Caco-2 (cell line): ENCODE measurements around the gene UBE2I. TPM values are rescaled to one million over a fixed set of nuclear protein-coding genes. Genes with fewer than 3 reads are reported as not detected.
"Not testable (repeated sequence)": the region's sequence is repeated elsewhere in the genome, so short reads cannot be mapped to it uniquely, and the experiment has no call there.

ENCODE experiments used
- BruUV-seq: library from RNA; stranded (reverse); fragments of 400-500 nt; replicated peaks from 2 replicates; lab custom pipeline; 2021; lab: Mats Ljungman, UMichigan
- CTCF ChIA-PET: fragments of 300-600 bp; sonication (Branson Sonifier 250); formaldehyde crosslinking; loops from one replicate; lab custom pipeline; 2022; ENCODE audit warnings: antibody characterized with exemption; lab: Charles Lee
- POLR2A ChIA-PET: fragments of 300-600 bp; sonication (Branson Sonifier 250); formaldehyde crosslinking; loops from one replicate; lab custom pipeline; 2022; ENCODE audit warnings: antibody characterized with exemption; lab: Charles Lee
- DNase-seq, 2 experiments: peaks; one replicate each; pipeline versions ENCODE4 v3.0.0 to v3.0.0-alpha.2; 2020 to 2022
- H3K27me3 ChIP-seq: replicated peaks from 2 replicates; pipeline ENCODE4 v1.6.0; 2011; ENCODE audit warnings: low read length; ENCODE audit not compliant: control insufficient read depth, insufficient read depth
- H3K36me3 ChIP-seq: 2 replicates; pipeline ENCODE4 v1.5.1; 2011; ENCODE audit warnings: low read length; ENCODE audit not compliant: control insufficient read depth, insufficient read depth
- H3K4me1 ChIP-seq: fragments of 250-450 bp; sonication (Bioruptor Pico); 2 replicates; pipeline ENCODE4 v1.5.1; 2020; ENCODE audit warnings: mild to moderate bottlenecking
- H3K4me3 ChIP-seq: 2 replicates; pipeline ENCODE4 v1.5.1; 2011; ENCODE audit warnings: low read depth, mild to moderate bottlenecking, control low read depth, low read length
- H3K9me3 ChIP-seq: fragments of 250-450 bp; sonication (Bioruptor Pico); 2 replicates; pipeline ENCODE4 v1.5.1; 2020; ENCODE audit warnings: mild to moderate bottlenecking, moderate library complexity
- H3K27ac Mint-ChIP-seq: one replicate; pipeline ENCODE4 v1.8.0; 2022; ENCODE audit warnings: mixed read lengths; ENCODE audit not compliant: unreplicated experiment
- H3K27me3 Mint-ChIP-seq: one replicate; pipeline ENCODE4 v1.8.0; 2022; ENCODE audit warnings: mixed read lengths; ENCODE audit not compliant: insufficient read depth, unreplicated experiment
- H3K36me3 Mint-ChIP-seq: one replicate; pipeline ENCODE4 v1.8.0; 2022; ENCODE audit warnings: mild to moderate bottlenecking, mixed read lengths; ENCODE audit not compliant: insufficient read depth, unreplicated experiment
- H3K4me1 Mint-ChIP-seq: one replicate; pipeline ENCODE4 v1.8.0; 2022; ENCODE audit warnings: low read depth, mixed read lengths; ENCODE audit not compliant: unreplicated experiment
- H3K4me3 Mint-ChIP-seq: one replicate; pipeline ENCODE4 v1.8.0; 2022; ENCODE audit warnings: mild to moderate bottlenecking, moderate library complexity, mixed read lengths; ENCODE audit not compliant: unreplicated experiment
- H3K9me3 Mint-ChIP-seq: one replicate; pipeline ENCODE4 v1.8.0; 2022; ENCODE audit warnings: mixed read lengths; ENCODE audit not compliant: unreplicated experiment
- CTCF ChIP-seq, 2 experiments: fragments of 200-600 bp in 1 of 2; IDR thresholded peaks; 1 replicate in 1 of 2; 2 replicates in 1 of 2; pipeline versions ENCODE4 v1.5.1 to v1.8.0; 2011 to 2022; ENCODE audit warnings: antibody characterized with exemption in 1 of 2, control low read depth in 1 of 2, inconsistent platforms in 1 of 2, low read depth in 1 of 2, low read length in 1 of 2, mild to moderate bottlenecking in 1 of 2, moderate library complexity in 1 of 2; ENCODE audit not compliant: insufficient read depth in 1 of 2, severe bottlenecking in 1 of 2, unreplicated experiment in 1 of 2
- intact Hi-C: fragments of 100-400 bp; cut with micrococcal nuclease; formaldehyde crosslinking; loops from one replicate; pipeline ENCODE4 v1.10.0; 2022; ENCODE audit not compliant: unreplicated experiment
- total RNA-seq: library from RNA; stranded (reverse); gene quantifications from 2 replicates; pipeline ENCODE4 v1.2.3, GENCODE V29; 2022

UBE2I gene
- total RNA-seq, 1 experiment from 2014 or later, result 178 TPM

GRCh38 chr16:1265826-1266225, 43.6 kb upstream of the UBE2I start:
- Histone ChIP-seq H3K4me3 (no peak overlapping the region), H3K36me3 (no peaks in the 10 kb centered on the region), H3K4me1 (no peaks in the 10 kb centered on the region), H3K9me3 (no peaks in the 10 kb centered on the region), H3K27me3 (no peaks in the 10 kb centered on the region)
- no peak for TF ChIP-seq CTCF (IDR thresholded peaks at IDR 0.05; ENCODE audit: insufficient read depth in 1 of 2, low read depth in 1 of 2, low read length in 1 of 2, severe bottlenecking in 1 of 2, unreplicated experiment in 1 of 2)
- Mint-ChIP-seq H3K36me3 (peaks cover 5% of the 10 kb centered on the region), H3K4me1 (no peaks in the 10 kb centered on the region), H3K4me3 (no peak overlapping the region), H3K9me3 (peaks cover 11% of the 10 kb centered on the region), H3K27ac (no peak overlapping the region), H3K27me3 (peaks cover 6% of the 10 kb centered on the region)
- intact Hi-C loops, result no loop called here
- DNase-seq, result no peak
- no TSS peak for BruUV-seq
- ChIA-PET POLR2A (no interaction called here), CTCF (no interaction called here)

GRCh38 chr16:1269418-1269817, 40.0 kb upstream of the UBE2I start:
- CTCF ChIA-PET, result interaction anchor here (0.5 kb wide), 1 partner anchor 18 kb away, joined by 3 read pairs; no protein-coding TSS in a partner anchor
- DNase-seq, H3K4me3 Mint-ChIP-seq, H3K27ac Mint-ChIP-seq, POLR2A ChIA-PET, BruUV-seq, H3K27me3 Mint-ChIP-seq, H3K4me1 Mint-ChIP-seq, H3K9me3 ChIP-seq, H3K36me3 Mint-ChIP-seq, H3K9me3 Mint-ChIP-seq, H3K27me3 ChIP-seq, H3K4me3 ChIP-seq, intact Hi-C loops, H3K36me3 ChIP-seq, H3K4me1 ChIP-seq: not testable (repeated sequence)

GRCh38 chr16:1271380-1271723, 38.1 kb upstream of the UBE2I start:
- Histone ChIP-seq H3K4me3 (no peak overlapping the region), H3K27me3 (no peaks in the 10 kb centered on the region; the same call in 1 of the 2 replicates), H3K9me3 (no peaks in the 10 kb centered on the region), H3K4me1 (no peaks in the 10 kb centered on the region), H3K36me3 (no peaks in the 10 kb centered on the region)
- peaks cover 7% of the 10 kb centered on the region for H3K9me3 Mint-ChIP-seq
- ChIA-PET CTCF (no interaction called here), POLR2A (no interaction called here)
- DNase-seq, result no peak
- intact Hi-C loops, result no loop called here
- peaks cover 5% of the 10 kb centered on the region for H3K27me3 Mint-ChIP-seq
- peaks cover 3% of the 10 kb centered on the region for H3K36me3 Mint-ChIP-seq
- H3K4me1 Mint-ChIP-seq, result no peaks in the 10 kb centered on the region
- TF ChIP-seq CTCF (IDR thresholded peaks at IDR 0.05; ENCODE audit: insufficient read depth in 1 of 2, low read depth in 1 of 2, low read length in 1 of 2, severe bottlenecking in 1 of 2, unreplicated experiment in 1 of 2), result no peak
- no peak overlapping the region for H3K27ac Mint-ChIP-seq
- no peak overlapping the region for H3K4me3 Mint-ChIP-seq
- no TSS peak for BruUV-seq

- H3K36me3 Mint-ChIP-seq, H3K4me1 Mint-ChIP-seq, H3K9me3 ChIP-seq, CTCF ChIA-PET, POLR2A ChIA-PET, H3K27me3 ChIP-seq, H3K4me3 Mint-ChIP-seq, H3K27me3 Mint-ChIP-seq, BruUV-seq, H3K4me1 ChIP-seq, intact Hi-C loops, H3K4me3 ChIP-seq, H3K9me3 Mint-ChIP-seq, H3K27ac Mint-ChIP-seq, DNase-seq, H3K36me3 ChIP-seq: not testable (repeated sequence)
These were observed 37.6 kb upstream of the UBE2I start for GRCh38 chr16:1271724-1272413.
